Mesothelial cell of epicardium (in vitro differentiated cells): ENCODE measurements around the gene MEIS3. TPM values are rescaled to one million over a fixed set of nuclear protein-coding genes. Genes with fewer than 3 reads are reported as not detected.
"Not testable (repeated sequence)": the region's sequence is repeated elsewhere in the genome, so short reads cannot be mapped to it uniquely, and the experiment has no call there.

Experiments
- DNase-seq, 2 experiments: peaks; one replicate each; pipeline ENCODE4 v3.0.0; 2021; ENCODE audit warnings: low spot score in 2 of 2; ENCODE audit not compliant: unreplicated experiment in 2 of 2
- H3K27ac Mint-ChIP-seq: 2 replicates; pipeline ENCODE4 v1.8.0; 2021; ENCODE audit warnings: mixed read lengths
- H3K27me3 Mint-ChIP-seq: 2 replicates; pipeline ENCODE4 v1.8.0; 2021; ENCODE audit warnings: low read depth, mixed read lengths
- H3K36me3 Mint-ChIP-seq: 2 replicates; pipeline ENCODE4 v1.8.0; 2021; ENCODE audit warnings: mixed read lengths
- H3K4me1 Mint-ChIP-seq: 2 replicates; pipeline ENCODE4 v1.8.0; 2021; ENCODE audit warnings: mixed read lengths
- H3K4me3 Mint-ChIP-seq: 2 replicates; pipeline ENCODE4 v1.8.0; 2021; ENCODE audit warnings: mild to moderate bottlenecking, moderate library complexity, mixed read lengths
- H3K9me3 Mint-ChIP-seq: 2 replicates; pipeline ENCODE4 v1.8.0; 2021; ENCODE audit warnings: mixed read lengths
- CTCF ChIP-seq: fragments of 200-600 bp; sonication (generic); IDR thresholded peaks from one replicate; pipeline ENCODE4 v1.5.0; 2021; ENCODE audit warnings: antibody characterized with exemption; ENCODE audit not compliant: unreplicated experiment
- total RNA-seq: library from RNA; stranded (reverse); gene quantifications from 3 replicates; pipeline ENCODE4 v1.2.1, GENCODE V29; 2021

Gene MEIS3
- total RNA-seq, 1 donor from 2014 or later = 273 TPM

- TF ChIP-seq CTCF = no peak
- DNase-seq = no peak
Observed at GRCh38 chr19:47374876-47375693, 44.2 kb downstream of the MEIS3 start.

GRCh38 chr19:47373246-47374240 is 45.8 kb downstream of the MEIS3 start:
- DNase-seq = no peak
- Mint-ChIP-seq H3K36me3 (peaks cover 15% of the 10 kb centered on the region), H3K27ac (no peak overlapping the region), H3K9me3 (no peaks in the 10 kb centered on the region), H3K4me3 (no peak overlapping the region), H3K4me1 (no peaks in the 10 kb centered on the region), H3K27me3 (no peaks in the 10 kb centered on the region)
- TF ChIP-seq CTCF = no peak

More at GRCh38 chr19:47374876-47375693, 44.2 kb downstream of the MEIS3 start:
- Mint-ChIP-seq H3K27ac (no peak overlapping the region), H3K27me3 (no peaks in the 10 kb centered on the region), H3K4me3 (no peak overlapping the region), H3K4me1 (no peaks in the 10 kb centered on the region), H3K36me3 (peaks cover 15% of the 10 kb centered on the region), H3K9me3 (no peaks in the 10 kb centered on the region)

- TF ChIP-seq CTCF = no peak
- Mint-ChIP-seq H3K27me3 (no peaks in the 10 kb centered on the region), H3K36me3 (peaks cover 15% of the 10 kb centered on the region), H3K27ac (no peak overlapping the region), H3K4me3 (no peak overlapping the region), H3K4me1 (no peaks in the 10 kb centered on the region), H3K9me3 (no peaks in the 10 kb centered on the region)
- no peak for DNase-seq
Observed at GRCh38 chr19:47372603-47373002, 46.7 kb downstream of the MEIS3 start.

- H3K4me3 Mint-ChIP-seq = no peak overlapping the region
- no peak for TF ChIP-seq CTCF
- DNase-seq = no peak
- H3K27me3 Mint-ChIP-seq = no peaks in the 10 kb centered on the region
- H3K27ac Mint-ChIP-seq = no peak overlapping the region
- H3K9me3 Mint-ChIP-seq = no peaks in the 10 kb centered on the region
- H3K36me3 Mint-ChIP-seq = peaks cover 15% of the 10 kb centered on the region
- H3K4me1 Mint-ChIP-seq = no peaks in the 10 kb centered on the region
Observed at GRCh38 chr19:47371261-47371660, 48.1 kb downstream of the MEIS3 start.

- no peak for DNase-seq
- Mint-ChIP-seq H3K27me3 (no peaks in the 10 kb centered on the region), H3K4me1 (no peaks in the 10 kb centered on the region), H3K4me3 (no peak overlapping the region), H3K36me3 (peaks cover 20% of the 10 kb centered on the region), H3K9me3 (no peaks in the 10 kb centered on the region), H3K27ac (no peak overlapping the region)
- TF ChIP-seq CTCF = no peak
Observed at GRCh38 chr19:47370045-47370611, 49.2 kb downstream of the MEIS3 start.

- H3K4me3 Mint-ChIP-seq, H3K4me1 Mint-ChIP-seq, DNase-seq, H3K27ac Mint-ChIP-seq, H3K27me3 Mint-ChIP-seq, H3K9me3 Mint-ChIP-seq: not testable (repeated sequence)
- H3K36me3 Mint-ChIP-seq = peaks cover 28% of the 10 kb centered on the region
Observed at GRCh38 chr19:47365455-47365854, 53.9 kb downstream of the MEIS3 start.
